HL-60/S4 treated with phorbol 12-myristate 13-acetate at 8.2 ng/mL for 4 days and 3 days (cell line): ENCODE data around the gene CD163.
"Not testable (repeated sequence)": the region's sequence is repeated elsewhere in the genome, so short reads cannot be mapped to it uniquely, and the experiment has no call there.

ENCODE experiments used
- in situ Hi-C: fragments of 300-500 bp; cut with MboI; formaldehyde crosslinking; loops from 2 replicates; pipeline ENCODE4 v1.15.0; 2022; ENCODE audit warnings: low sequenced_read_pairs

Gene CD163

GRCh38 chr12:7451756-7452155, 51.8 kb downstream of the CD163 start:
- in situ Hi-C loops: no loop called here

- in situ Hi-C loops: no loop called here
Observed at GRCh38 chr12:7450667-7451066, 52.9 kb downstream of the CD163 start.

- in situ Hi-C loops: no loop called here
Observed at GRCh38 chr12:7448099-7448498, 55.5 kb downstream of the CD163 start.

GRCh38 chr12:7444537-7444936, 59.0 kb downstream of the CD163 start:
- in situ Hi-C loops: no loop called here

GRCh38 chr12:7444076-7444475, 59.5 kb downstream of the CD163 start, which contains the start of gene CD163L1:
Gene CD163L1, minus strand, starts transcription at chr12:7444153. Its CDS starts 26 bp downstream, at chr12:7444127.
- in situ Hi-C loops: no loop called here

- in situ Hi-C loops: no loop called here
Observed at GRCh38 chr12:7441216-7441615, 62.4 kb downstream of the CD163 start.

GRCh38 chr12:7439579-7440505, 63.7 kb downstream of the CD163 start:
- in situ Hi-C loops: no loop called here

- in situ Hi-C loops: not testable (repeated sequence)
Observed at GRCh38 chr12:7438291-7438995, 65.1 kb downstream of the CD163 start.

GRCh38 chr12:7437494-7437893, 66.1 kb downstream of the CD163 start:
- in situ Hi-C loops: not testable (repeated sequence)

GRCh38 chr12:7434670-7435069, 68.9 kb downstream of the CD163 start:
- in situ Hi-C loops: no loop called here

GRCh38 chr12:7433276-7433822, 70.2 kb downstream of the CD163 start:
- in situ Hi-C loops: no loop called here

GRCh38 chr12:7431993-7432685, 71.4 kb downstream of the CD163 start:
- in situ Hi-C loops: no loop called here
